IMR-90 (cell line): Measurements from ENCODE around the gene SUV39H1. TPM values are rescaled to one million over a fixed set of nuclear protein-coding genes. Genes with fewer than 3 reads are reported as not detected.

Experiments used
- ATAC-seq: fragments of 200-7000 bp; cut with Tn5 transposase; 2 replicates; pipeline ENCODE4 v1.9.1; 2020; ENCODE audit warnings: low read depth, mild to moderate bottlenecking, moderate library complexity
- BruUV-seq: library from RNA; stranded (reverse); fragments of 400-500 nt; replicated peaks from 2 replicates; lab custom pipeline; 2021; lab: Mats Ljungman, UMichigan
- CTCF ChIA-PET: fragments of 300-600 bp; formaldehyde crosslinking; extraction: SDS; loops from one replicate; lab custom pipeline; 2021; ENCODE audit warnings: antibody characterized with exemption; lab: Yijun Ruan, JAX
- POLR2A ChIA-PET: fragments of 300-600 bp; sonication (Branson Sonifier 250); formaldehyde crosslinking; loops from one replicate; lab custom pipeline; 2022; ENCODE audit warnings: antibody characterized with exemption; ENCODE audit not compliant: unreplicated experiment; lab: Charles Lee
- DNase-seq: peaks from one replicate; pipeline ENCODE4 v3.0.0; 2013
- H2AFZ ChIP-seq: replicated peaks from 2 replicates; pipeline ENCODE3; 2013; ENCODE audit warnings: low read length, mild to moderate bottlenecking; ENCODE audit not compliant: poor library complexity
- H2AK5ac ChIP-seq: 2 replicates; pipeline ENCODE4 v1.6.1; 2013; ENCODE audit warnings: low read depth, low read length, inconsistent platforms
- H2AK9ac ChIP-seq: replicated peaks from 2 replicates; pipeline ENCODE3; 2013; ENCODE audit warnings: mild to moderate bottlenecking, low read depth, low read length, moderate library complexity; ENCODE audit not compliant: poor library complexity
- H2BK120ac ChIP-seq: 2 replicates; pipeline ENCODE4 v1.6.1; 2013; ENCODE audit warnings: low read depth, low read length, inconsistent platforms
- H2BK15ac ChIP-seq: 3 replicates; pipeline ENCODE4 v1.6.1; 2013; ENCODE audit warnings: low read depth, low read length, inconsistent platforms
- H2BK20ac ChIP-seq: 2 replicates; pipeline ENCODE4 v1.6.1; 2013; ENCODE audit warnings: low read depth, mild to moderate bottlenecking, inconsistent platforms, low read length, moderate library complexity
- H2BK5ac ChIP-seq: 2 replicates; pipeline ENCODE4 v1.6.1; 2013; ENCODE audit warnings: mild to moderate bottlenecking, low read depth, low read length, inconsistent platforms; ENCODE audit not compliant: poor library complexity, severe bottlenecking
- H3K14ac ChIP-seq: replicated peaks from 2 replicates; pipeline ENCODE4 v1.6.1; 2013; ENCODE audit warnings: low read depth, low read length, inconsistent platforms
- H3K18ac ChIP-seq: 2 replicates; pipeline ENCODE4 v1.6.1; 2013; ENCODE audit warnings: low read depth, low read length, control low read depth
- H3K23ac ChIP-seq: 2 replicates; pipeline ENCODE4 v1.6.1; 2013; ENCODE audit warnings: low read depth, low read length, inconsistent platforms
- H3K27ac ChIP-seq: 2 replicates; pipeline ENCODE4 v1.5.1; 2013; ENCODE audit warnings: mild to moderate bottlenecking, control low read depth, low read length; ENCODE audit not compliant: insufficient read depth
- H3K27me3 ChIP-seq: 2 replicates; pipeline ENCODE4 v1.6.1; 2013; ENCODE audit warnings: low read length; ENCODE audit not compliant: control insufficient read depth, insufficient read depth
- H3K36me3 ChIP-seq: 2 replicates; pipeline ENCODE4 v1.6.1; 2013; ENCODE audit warnings: low read length, mixed read lengths; ENCODE audit not compliant: control insufficient read depth, insufficient read depth
- H3K4ac ChIP-seq: 2 replicates; pipeline ENCODE4 v1.6.1; 2013; ENCODE audit warnings: low read depth, low read length, inconsistent platforms
- H3K4me1 ChIP-seq: 2 replicates; pipeline ENCODE4 v1.6.1; 2013; ENCODE audit warnings: low read length, mixed read lengths; ENCODE audit not compliant: control insufficient read depth, insufficient read depth
- H3K4me2 ChIP-seq: 2 replicates; pipeline ENCODE4 v1.6.1; 2013; ENCODE audit warnings: low read depth, mild to moderate bottlenecking, control low read depth, low read length, moderate library complexity
- H3K4me3 ChIP-seq: 2 replicates; pipeline ENCODE4 v1.5.1; 2013; ENCODE audit warnings: low read depth, mild to moderate bottlenecking, control low read depth, low read length, moderate library complexity; ENCODE audit not compliant: insufficient read depth
- H3K56ac ChIP-seq: 2 replicates; pipeline ENCODE4 v1.6.1; 2013; ENCODE audit warnings: low read length, inconsistent platforms; ENCODE audit not compliant: insufficient read depth; ENCODE audit errors: extremely low read depth
- H3K79me1 ChIP-seq, 2 experiments: 2 replicates each; pipeline ENCODE4 v1.6.1; 2013; ENCODE audit warnings: low read length in 2 of 2, inconsistent platforms in 1 of 2, low read depth in 1 of 2
- H3K9ac ChIP-seq: 2 replicates; pipeline ENCODE4 v1.6.1; 2013; ENCODE audit warnings: low read depth, low read length, control low read depth
- H3K9me1 ChIP-seq: 2 replicates; pipeline ENCODE4 v1.6.1; 2013; ENCODE audit warnings: low read length, inconsistent platforms; ENCODE audit not compliant: insufficient read depth
- H3K9me3 ChIP-seq: 2 replicates; pipeline ENCODE4 v1.6.1; 2013; ENCODE audit warnings: low read length; ENCODE audit not compliant: control insufficient read depth, insufficient read depth
- H4K20me1 ChIP-seq: 2 replicates; pipeline ENCODE4 v1.6.1; 2013; ENCODE audit warnings: low read length, inconsistent platforms; ENCODE audit not compliant: insufficient read depth
- H4K5ac ChIP-seq: 2 replicates; pipeline ENCODE4 v1.6.1; 2013; ENCODE audit warnings: mild to moderate bottlenecking, low read depth, low read length, control low read depth
- H4K8ac ChIP-seq, 2 experiments: 2 replicates each; pipeline ENCODE4 v1.6.1; 2013; ENCODE audit warnings: low read depth in 2 of 2, low read length in 2 of 2, control low read depth in 1 of 2, inconsistent platforms in 1 of 2
- H4K91ac ChIP-seq: 2 replicates; pipeline ENCODE4 v1.6.1; 2013; ENCODE audit warnings: low read depth, low read length, inconsistent platforms; ENCODE audit not compliant: insufficient read depth
- BHLHE40 ChIP-seq: fragments of 150-350 bp; IDR thresholded peaks from 2 replicates; pipeline ENCODE4 v1.6.1; 2016; ENCODE audit warnings: mild to moderate bottlenecking, low read depth, low read length
- CEBPB ChIP-seq: IDR thresholded peaks from 2 replicates; pipeline ENCODE4 v1.6.1; 2012; ENCODE audit warnings: low read depth, low read length, improper control_type of control experiment
- CHD1 ChIP-seq: IDR thresholded peaks from 2 replicates; pipeline ENCODE4 v1.6.1; 2012; ENCODE audit warnings: low read depth, low read length, improper control_type of control experiment
- FOS ChIP-seq: fragments of 150-350 bp; IDR thresholded peaks from 2 replicates; pipeline ENCODE4 v1.6.1; 2016; ENCODE audit warnings: low read depth, low read length
- MAFK ChIP-seq: IDR thresholded peaks from 2 replicates; pipeline ENCODE4 v1.6.1; 2012; ENCODE audit warnings: low read depth, low read length, improper control_type of control experiment
- MAZ ChIP-seq: IDR thresholded peaks from 2 replicates; pipeline ENCODE4 v1.6.1; 2012; ENCODE audit warnings: low read depth, mild to moderate bottlenecking, low read length, improper control_type of control experiment, moderate library complexity, borderline replicate concordance
- MXI1 ChIP-seq: IDR thresholded peaks from 2 replicates; pipeline ENCODE4 v1.6.1; 2012; ENCODE audit warnings: low read depth, mild to moderate bottlenecking, low read length, moderate library complexity, borderline replicate concordance
- NFE2L2 ChIP-seq: fragments of 150-350 bp; IDR thresholded peaks from 2 replicates; pipeline ENCODE4 v1.6.1; 2016; ENCODE audit warnings: low read depth, mild to moderate bottlenecking, low read length
- POLR2A ChIP-seq: IDR thresholded peaks from 2 replicates; pipeline ENCODE4 v1.6.1; 2012; ENCODE audit warnings: mild to moderate bottlenecking, low read depth, low read length
- RFX5 ChIP-seq: IDR thresholded peaks from 2 replicates; pipeline ENCODE4 v1.8.0; 2012; ENCODE audit warnings: low read depth, mild to moderate bottlenecking, low read length, moderate library complexity
- WGBS, 2 experiments: methylation state at CpG; one replicate each; pipeline versions ENCODE4 v1.1.5 to v1.1.7; 2013; ENCODE audit warnings: missing lambda C conversion rate in 2 of 2; ENCODE audit not compliant: insufficient read length in 1 of 2; ENCODE audit errors: extremely low coverage in 2 of 2; 5-methylcytosine and 5-hydroxymethylcytosine counted together
- dilution Hi-C: fragments of 300-500 bp; cut with HindIII; formaldehyde crosslinking; loops from one replicate; pipeline ENCODE4 v1.14.3; 2018; ENCODE audit warnings: low sequenced_read_pairs; ENCODE audit not compliant: unreplicated experiment
- in situ Hi-C: fragments of 300-500 bp; cut with MboI; formaldehyde crosslinking; loops from 3 replicates; pipeline ENCODE4 v1.14.3; 2019; ENCODE audit warnings: low sequenced_read_pairs, inconsistent platforms, mixed read lengths
- intact Hi-C: fragments of 100-400 bp; cut with micrococcal nuclease; formaldehyde crosslinking; loops from 2 replicates; pipeline ENCODE4 v1.10.0; 2022
- polyA plus RNA-seq, 3 experiments: library from polyadenylated mRNA; depleted of rRNA; stranded (reverse); fragments of >200 nt; gene quantifications; 2 replicates each; pipeline ENCODE4 v1.2.3, GENCODE V29; 2012; ENCODE audit warnings: low replicate concordance in 1 of 3
- total RNA-seq: library from RNA; depleted of rRNA; stranded (reverse); fragments of >200 nt; gene quantifications from 2 replicates; pipeline ENCODE4 v1.2.3, GENCODE V29; 2012
- TF ChIP-seq, protein P1 (sequence below): fragments of 150-350 bp; IDR thresholded peaks from 2 replicates; pipeline ENCODE4 v1.6.1; 2016; ENCODE audit warnings: low read depth, mild to moderate bottlenecking, low read length, moderate library complexity, borderline replicate concordance
- TF ChIP-seq, protein P2 (sequence below): conservative IDR thresholded peaks from 2 replicates; pipeline ENCODE4 v1.5.1; 2012; ENCODE audit warnings: mild to moderate bottlenecking, low read depth, low read length, improper control_type of control experiment
- TF ChIP-seq, protein P3 (sequence below): fragments of 150-350 bp; IDR thresholded peaks from 2 replicates; pipeline ENCODE4 v1.6.1; 2017; ENCODE audit warnings: mild to moderate bottlenecking, antibody characterized with exemption, low read length, low read depth

SUV39H1 gene
- total and polyA plus RNA-seq, 2 of the 4 experiments (the other 2 are of a cell fraction) = 6.6 to 8.6 TPM

DNA sequence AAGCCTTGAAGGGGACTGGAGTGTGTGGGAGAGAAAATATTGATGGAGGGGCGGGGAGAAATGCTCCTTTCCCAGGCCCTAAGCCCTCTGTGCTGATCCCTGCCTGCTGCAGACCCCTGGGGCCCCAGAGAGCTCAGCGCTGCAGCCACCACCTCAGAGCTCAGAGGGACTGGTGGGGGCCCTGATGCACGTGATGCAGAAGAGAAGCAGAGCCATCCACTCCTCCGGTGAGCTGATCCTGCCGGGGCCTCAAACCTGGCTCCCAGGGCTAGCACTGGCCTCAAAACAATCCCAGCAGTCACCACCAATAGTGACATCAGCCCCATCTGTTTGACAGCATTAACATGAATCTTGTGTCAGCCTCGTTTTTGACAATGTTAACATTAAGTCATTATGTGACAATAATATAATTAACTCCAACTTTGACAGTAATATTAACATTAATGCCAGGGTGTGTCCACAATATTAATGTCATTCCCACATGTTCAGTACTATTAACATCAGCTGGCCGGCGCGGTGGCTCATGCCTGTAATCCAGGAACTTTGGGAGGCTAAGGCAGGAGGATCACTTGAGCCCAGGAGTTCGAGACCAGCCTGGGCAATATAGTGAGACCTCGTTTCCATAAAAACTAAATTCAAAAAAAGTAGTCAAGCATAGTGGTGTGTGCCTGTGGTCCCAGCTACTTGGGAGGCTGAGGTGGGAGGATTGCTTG, 7.2 kb upstream of the SUV39H1 start:
- H3K9me1 ChIP-seq = no peaks in the 10 kb centered on the region
- no peak overlapping the region for H2AK9ac ChIP-seq
- TF ChIP-seq, protein P1, sequence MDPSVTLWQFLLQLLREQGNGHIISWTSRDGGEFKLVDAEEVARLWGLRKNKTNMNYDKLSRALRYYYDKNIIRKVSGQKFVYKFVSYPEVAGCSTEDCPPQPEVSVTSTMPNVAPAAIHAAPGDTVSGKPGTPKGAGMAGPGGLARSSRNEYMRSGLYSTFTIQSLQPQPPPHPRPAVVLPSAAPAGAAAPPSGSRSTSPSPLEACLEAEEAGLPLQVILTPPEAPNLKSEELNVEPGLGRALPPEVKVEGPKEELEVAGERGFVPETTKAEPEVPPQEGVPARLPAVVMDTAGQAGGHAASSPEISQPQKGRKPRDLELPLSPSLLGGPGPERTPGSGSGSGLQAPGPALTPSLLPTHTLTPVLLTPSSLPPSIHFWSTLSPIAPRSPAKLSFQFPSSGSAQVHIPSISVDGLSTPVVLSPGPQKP = no peak
- TF ChIP-seq MXI1 (no peak), POLR2A (no peak), CHD1 (no peak), CEBPB (no peak), MAZ (no peak), FOS (no peak), BHLHE40 (no peak), MAFK (no peak), NFE2L2 (no peak), RFX5 (no peak)
- TF ChIP-seq, protein P2, sequence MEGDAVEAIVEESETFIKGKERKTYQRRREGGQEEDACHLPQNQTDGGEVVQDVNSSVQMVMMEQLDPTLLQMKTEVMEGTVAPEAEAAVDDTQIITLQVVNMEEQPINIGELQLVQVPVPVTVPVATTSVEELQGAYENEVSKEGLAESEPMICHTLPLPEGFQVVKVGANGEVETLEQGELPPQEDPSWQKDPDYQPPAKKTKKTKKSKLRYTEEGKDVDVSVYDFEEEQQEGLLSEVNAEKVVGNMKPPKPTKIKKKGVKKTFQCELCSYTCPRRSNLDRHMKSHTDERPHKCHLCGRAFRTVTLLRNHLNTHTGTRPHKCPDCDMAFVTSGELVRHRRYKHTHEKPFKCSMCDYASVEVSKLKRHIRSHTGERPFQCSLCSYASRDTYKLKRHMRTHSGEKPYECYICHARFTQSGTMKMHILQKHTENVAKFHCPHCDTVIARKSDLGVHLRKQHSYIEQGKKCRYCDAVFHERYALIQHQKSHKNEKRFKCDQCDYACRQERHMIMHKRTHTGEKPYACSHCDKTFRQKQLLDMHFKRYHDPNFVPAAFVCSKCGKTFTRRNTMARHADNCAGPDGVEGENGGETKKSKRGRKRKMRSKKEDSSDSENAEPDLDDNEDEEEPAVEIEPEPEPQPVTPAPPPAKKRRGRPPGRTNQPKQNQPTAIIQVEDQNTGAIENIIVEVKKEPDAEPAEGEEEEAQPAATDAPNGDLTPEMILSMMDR = no peak
- TF ChIP-seq, protein P3, sequence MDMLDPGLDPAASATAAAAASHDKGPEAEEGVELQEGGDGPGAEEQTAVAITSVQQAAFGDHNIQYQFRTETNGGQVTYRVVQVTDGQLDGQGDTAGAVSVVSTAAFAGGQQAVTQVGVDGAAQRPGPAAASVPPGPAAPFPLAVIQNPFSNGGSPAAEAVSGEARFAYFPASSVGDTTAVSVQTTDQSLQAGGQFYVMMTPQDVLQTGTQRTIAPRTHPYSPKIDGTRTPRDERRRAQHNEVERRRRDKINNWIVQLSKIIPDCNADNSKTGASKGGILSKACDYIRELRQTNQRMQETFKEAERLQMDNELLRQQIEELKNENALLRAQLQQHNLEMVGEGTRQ = no peak
- no peak overlapping the region for H3K14ac ChIP-seq
- BruUV-seq = no TSS peak
- ATAC-seq (no peak), DNase-seq (no peak)
- intact Hi-C loops (no loop called here), in situ Hi-C loops (no loop called here), dilution Hi-C loops (no loop called here)
- no peak overlapping the region for H4K8ac ChIP-seq
- H3K9ac ChIP-seq = no peak overlapping the region
- no peak overlapping the region for H2AK5ac ChIP-seq
- H2BK15ac ChIP-seq = no peak overlapping the region
- H3K9me3 ChIP-seq = no peaks in the 10 kb centered on the region
- H2BK20ac ChIP-seq = no peak overlapping the region
- H3K23ac ChIP-seq = no peak overlapping the region
- 0% methylated on average over 1 of the region's 11 CpGs; no CpG with 5 or more reads in 1 of the 2 experiments for WGBS, 2 experiments
- ChIA-PET POLR2A (no interaction called here), CTCF (no interaction called here)
- no peak overlapping the region for H3K56ac ChIP-seq
- H3K27ac ChIP-seq = no peak overlapping the region
- no peaks in the 10 kb centered on the region for H3K36me3 ChIP-seq
- no peaks in the 10 kb centered on the region for H3K79me1 ChIP-seq
- no peak overlapping the region for H4K5ac ChIP-seq
- H4K20me1 ChIP-seq = no peaks in the 10 kb centered on the region
- H4K91ac ChIP-seq = no peak overlapping the region
- no peak overlapping the region for H3K18ac ChIP-seq
- H3K27me3 ChIP-seq = peaks cover 7% of the 10 kb centered on the region; the same call in 1 of the 2 replicates
- no peak overlapping the region for H2BK5ac ChIP-seq
- no peak overlapping the region for H2AFZ ChIP-seq
- no peak overlapping the region for H3K4me3 ChIP-seq
- no peak overlapping the region for H3K4ac ChIP-seq
- H2BK120ac ChIP-seq = no peak overlapping the region
- no peak overlapping the region for H3K4me2 ChIP-seq
- H3K4me1 ChIP-seq = no peaks in the 10 kb centered on the region
